ENCODE data around the gene PRDX1.
A peak's percentile ranks its signal among the peaks of the same experiment; 100 is the strongest.

The PRDX1 gene

GRCh38 chr1:45521413-45522323 is at the start of gene PRDX1:
Gene PRDX1, minus strand, starts transcription at chr1:45521884. Its CDS starts 2,841 bp downstream, at chr1:45519043.
- peak; percentile 98 for DNase-seq (ENCODE audit: low spot score)

- DNase-seq (ENCODE audit: low spot score) = no peak
Observed at GRCh38 chr1:45570631-45571030, 48.9 kb upstream of the PRDX1 start.

GRCh38 chr1:45569962-45570581 is 48.4 kb upstream of the PRDX1 start:
- DNase-seq (ENCODE audit: low spot score) = peak; percentile 82

GRCh38 chr1:45569571-45569961 is 47.9 kb upstream of the PRDX1 start:
- DNase-seq (ENCODE audit: low spot score) = no peak

- no peak for DNase-seq (ENCODE audit: low spot score)
Observed at GRCh38 chr1:45568421-45568820, 46.7 kb upstream of the PRDX1 start.

GRCh38 chr1:45567911-45568310 is 46.2 kb upstream of the PRDX1 start:
- no peak for DNase-seq (ENCODE audit: low spot score)

- no peak for DNase-seq (ENCODE audit: low spot score)
Observed at GRCh38 chr1:45566722-45567121, 45.0 kb upstream of the PRDX1 start.

GRCh38 chr1:45563843-45564242 is 42.2 kb upstream of the PRDX1 start:
- DNase-seq (ENCODE audit: low spot score) = no peak

- DNase-seq (ENCODE audit: low spot score) = no peak
Observed at GRCh38 chr1:45557422-45557944, 35.8 kb upstream of the PRDX1 start.

- DNase-seq (ENCODE audit: low spot score) = no peak
Observed at GRCh38 chr1:45554198-45554597, 32.5 kb upstream of the PRDX1 start.

- no peak for DNase-seq (ENCODE audit: low spot score)
Observed at GRCh38 chr1:45552331-45552730, 30.6 kb upstream of the PRDX1 start.

- DNase-seq (ENCODE audit: low spot score) = no peak
Observed at GRCh38 chr1:45551684-45552083, 30.0 kb upstream of the PRDX1 start.

- peak; percentile 93 for DNase-seq (ENCODE audit: low spot score)
Observed at GRCh38 chr1:45550401-45551351, 29.0 kb upstream of the PRDX1 start, which contains the start of gene AKR1A1. Gene AKR1A1, plus strand, starts transcription at chr1:45550826. Its CDS starts 10,969 bp downstream, at chr1:45561795.

GRCh38 chr1:45545553-45546310 is 24.0 kb upstream of the PRDX1 start:
- DNase-seq (ENCODE audit: low spot score) = no peak

GRCh38 chr1:45545019-45545493 is 23.4 kb upstream of the PRDX1 start:
- DNase-seq (ENCODE audit: low spot score) = no peak

- no peak for DNase-seq (ENCODE audit: low spot score)
Observed at GRCh38 chr1:45544530-45544929, 22.8 kb upstream of the PRDX1 start.

GRCh38 chr1:45543581-45544417 is 22.1 kb upstream of the PRDX1 start:
- no peak for DNase-seq (ENCODE audit: low spot score)

GRCh38 chr1:45542591-45542990 is 20.9 kb upstream of the PRDX1 start:
- no peak for DNase-seq (ENCODE audit: low spot score)

- no peak for DNase-seq (ENCODE audit: low spot score)
Observed at GRCh38 chr1:45541193-45541592, 19.5 kb upstream of the PRDX1 start.

GRCh38 chr1:45536886-45537285 is 15.2 kb upstream of the PRDX1 start:
- no peak for DNase-seq (ENCODE audit: low spot score)

Data from GM03348 (cell line).